HG03095 (cell line): ENCODE data around the gene HERC2.
"Not testable (repeated sequence)": the region's sequence is repeated elsewhere in the genome, so short reads cannot be mapped to it uniquely, and the experiment has no call there.

ENCODE experiments used
- ATAC-seq: cut with Tn5 transposase; IDR thresholded peaks from one replicate; pipeline ENCODE4 v1.9.1; 2021; ENCODE audit warnings: moderate library complexity; ENCODE audit not compliant: unreplicated experiment

HERC2 gene

GRCh38 chr15:28182216-28182615 is 139.8 kb downstream of the HERC2 start:
- ATAC-seq: no peak

GRCh38 chr15:28181366-28181765 is 140.6 kb downstream of the HERC2 start:
- ATAC-seq: no peak

GRCh38 chr15:28179270-28179669 is 142.7 kb downstream of the HERC2 start:
- ATAC-seq: no peak

- ATAC-seq: no peak
Observed at GRCh38 chr15:28178727-28179126, 143.3 kb downstream of the HERC2 start.

- no peak for ATAC-seq
Observed at GRCh38 chr15:28178290-28178689, 143.7 kb downstream of the HERC2 start.

GRCh38 chr15:28169366-28169765 is 152.6 kb downstream of the HERC2 start:
- no peak for ATAC-seq

GRCh38 chr15:28168405-28169121 is 153.4 kb downstream of the HERC2 start:
- not testable (repeated sequence) for ATAC-seq

GRCh38 chr15:28167042-28167441 is 154.9 kb downstream of the HERC2 start:
- no peak for ATAC-seq

- no peak for ATAC-seq
Observed at GRCh38 chr15:28165791-28166190, 156.2 kb downstream of the HERC2 start.

GRCh38 chr15:28164876-28165275 is 157.1 kb downstream of the HERC2 start:
- no peak for ATAC-seq

GRCh38 chr15:28154283-28154682 is 167.7 kb downstream of the HERC2 start:
- ATAC-seq: no peak

GRCh38 chr15:28153492-28154119 is 168.4 kb downstream of the HERC2 start:
- ATAC-seq: no peak

- ATAC-seq: not testable (repeated sequence)
Observed at GRCh38 chr15:28152538-28152923, 169.4 kb downstream of the HERC2 start.

- ATAC-seq: not testable (repeated sequence)
Observed at GRCh38 chr15:28151864-28152537, 170.0 kb downstream of the HERC2 start.

GRCh38 chr15:28147801-28148200 is 174.2 kb downstream of the HERC2 start:
- ATAC-seq: no peak

- ATAC-seq: not testable (repeated sequence)
Observed at GRCh38 chr15:28145419-28145818, 176.6 kb downstream of the HERC2 start.

- no peak for ATAC-seq
Observed at GRCh38 chr15:28140062-28140461, 181.9 kb downstream of the HERC2 start.

- not testable (repeated sequence) for ATAC-seq
Observed at GRCh38 chr15:28137408-28138039, 184.5 kb downstream of the HERC2 start.

GRCh38 chr15:28136236-28136904 is 185.6 kb downstream of the HERC2 start:
- ATAC-seq: peak; percentile 99

- no peak for ATAC-seq
Observed at GRCh38 chr15:28133281-28133680, 188.7 kb downstream of the HERC2 start.
